ENCODE results near the gene CFAP298.

DNA sequence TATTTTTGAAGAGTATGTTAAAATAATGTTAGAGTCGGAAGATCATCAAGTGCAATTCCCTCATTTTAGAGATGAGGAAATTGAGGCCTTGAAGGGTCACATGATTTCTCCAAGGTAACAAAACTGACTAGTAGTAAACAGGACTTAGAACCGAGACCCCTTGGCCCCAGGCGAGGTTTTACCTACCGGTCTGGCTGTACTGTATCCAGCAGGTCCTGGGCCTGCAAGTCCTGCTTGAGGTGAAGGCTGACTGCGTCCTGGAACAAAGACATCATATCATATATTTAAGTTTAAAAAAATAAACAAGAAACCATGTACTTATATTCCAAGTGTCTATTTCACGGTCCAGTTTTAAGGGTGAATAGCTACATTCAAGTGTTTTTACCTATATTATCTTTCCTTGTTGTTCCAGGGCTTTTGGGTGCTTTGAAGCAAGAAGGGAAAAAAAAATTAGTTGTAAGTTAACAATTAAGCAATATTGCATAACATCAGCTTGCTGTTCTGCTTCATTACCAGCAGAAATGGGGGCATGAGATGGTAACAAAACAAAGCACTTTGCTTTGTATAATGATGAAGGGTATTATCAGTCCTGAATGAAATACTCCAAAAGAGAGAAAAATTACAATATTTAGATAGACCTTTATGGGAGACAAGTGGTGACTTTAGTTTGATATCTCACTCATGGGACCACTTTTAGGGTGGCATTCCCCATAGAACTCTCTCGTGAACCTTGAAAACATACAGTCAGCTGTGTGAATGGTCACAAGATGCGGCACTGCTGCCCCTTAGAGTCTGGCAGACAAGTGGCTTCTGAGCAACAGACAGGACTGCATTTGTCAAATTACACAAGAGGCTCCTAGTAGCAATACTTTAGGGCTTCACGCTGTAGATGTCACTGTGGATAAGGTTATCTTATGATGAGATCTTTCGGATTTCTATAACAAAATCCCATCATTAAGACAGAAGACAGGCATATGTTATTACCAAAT, 29.8 kb upstream of the CFAP298 start:
- no peak for TF ChIP-seq CTCF (IDR thresholded peaks at IDR 0.05)
- no peak for TF ChIP-seq POLR2A (IDR thresholded peaks at IDR 0.05)
